ENCODE data around the gene RSPH6A.

Gene RSPH6A

GRCh38 chr19:45828523-45828922 is 13.4 kb upstream of the RSPH6A start:
- Histone ChIP-seq H2AFZ (ENCODE audit: low read length) (no peak overlapping the region), H3K9ac (ENCODE audit: low read depth, low read length, poor library complexity, severe bottlenecking) (no peak overlapping the region), H3K9me2 (replicated peaks; ENCODE audit: low read depth, low read length) (no peaks in the 10 kb centered on the region), H3K4me3 (ENCODE audit: low read length, poor library complexity, severe bottlenecking) (no peak overlapping the region), H3K9me3 (ENCODE audit: insufficient read depth, low read depth, low read length) (no peaks in the 10 kb centered on the region), H3K27me3 (ENCODE audit: insufficient read depth, low read length, poor library complexity, severe bottlenecking) (no peaks in the 10 kb centered on the region), H3K36me3 (ENCODE audit: insufficient read depth, low read length) (peaks cover 80% of the 10 kb centered on the region; the same call in 1 of the 2 replicates), H4K20me1 (ENCODE audit: insufficient read depth, low read length, poor library complexity, severe bottlenecking) (no peaks in the 10 kb centered on the region), H3F3A (ENCODE audit: low read depth) (no peaks in the 10 kb centered on the region), H3K4me1 (ENCODE audit: insufficient read depth, low read length, poor library complexity, severe bottlenecking) (no peaks in the 10 kb centered on the region), H3K4me2 (ENCODE audit: low read depth, low read length, poor library complexity, severe bottlenecking) (no peak overlapping the region), H3K79me2 (ENCODE audit: insufficient read depth, low read length) (no peaks in the 10 kb centered on the region)
- TF ChIP-seq CTCF (conservative IDR thresholded peaks at IDR 0.05; ENCODE audit: low read length): no peak
- no peak for TF ChIP-seq EZH2phosphoT487 (IDR thresholded peaks at IDR 0.05; ENCODE audit: borderline replicate concordance)

- H3K4me3 ChIP-seq (ENCODE audit: low read length, poor library complexity, severe bottlenecking): no peak overlapping the region
- peaks cover 87% of the 10 kb centered on the region; the same call in 1 of the 2 replicates for H3K36me3 ChIP-seq (ENCODE audit: insufficient read depth, low read length)
- no peaks in the 10 kb centered on the region for H3K27me3 ChIP-seq (ENCODE audit: insufficient read depth, low read length, poor library complexity, severe bottlenecking)
- no peaks in the 10 kb centered on the region for H3K79me2 ChIP-seq (ENCODE audit: insufficient read depth, low read length)
- H4K20me1 ChIP-seq (ENCODE audit: insufficient read depth, low read length, poor library complexity, severe bottlenecking): no peaks in the 10 kb centered on the region
- no peak overlapping the region for H3K9ac ChIP-seq (ENCODE audit: low read depth, low read length, poor library complexity, severe bottlenecking)
- TF ChIP-seq EZH2phosphoT487 (IDR thresholded peaks at IDR 0.05; ENCODE audit: borderline replicate concordance): no peak
- no peak for TF ChIP-seq CTCF (conservative IDR thresholded peaks at IDR 0.05; ENCODE audit: low read length)
- H2AFZ ChIP-seq (ENCODE audit: low read length): no peak overlapping the region
- H3K9me2 ChIP-seq (replicated peaks; ENCODE audit: low read depth, low read length): no peaks in the 10 kb centered on the region
- no peaks in the 10 kb centered on the region for H3K4me1 ChIP-seq (ENCODE audit: insufficient read depth, low read length, poor library complexity, severe bottlenecking)
- no peak overlapping the region for H3K4me2 ChIP-seq (ENCODE audit: low read depth, low read length, poor library complexity, severe bottlenecking)
- H3K9me3 ChIP-seq (ENCODE audit: insufficient read depth, low read depth, low read length): no peaks in the 10 kb centered on the region
- H3F3A ChIP-seq (ENCODE audit: low read depth): no peaks in the 10 kb centered on the region
Measured at GRCh38 chr19:45827459-45828093, 12.5 kb upstream of the RSPH6A start.

GRCh38 chr19:45826934-45827333 is 11.8 kb upstream of the RSPH6A start:
- peaks cover 84% of the 10 kb centered on the region; the same call in 1 of the 2 replicates for H3K36me3 ChIP-seq (ENCODE audit: insufficient read depth, low read length)
- no peaks in the 10 kb centered on the region for H3K4me1 ChIP-seq (ENCODE audit: insufficient read depth, low read length, poor library complexity, severe bottlenecking)
- no peak overlapping the region for H3K4me3 ChIP-seq (ENCODE audit: low read length, poor library complexity, severe bottlenecking)
- H2AFZ ChIP-seq (ENCODE audit: low read length): no peak overlapping the region
- no peaks in the 10 kb centered on the region for H3K79me2 ChIP-seq (ENCODE audit: insufficient read depth, low read length)
- no peak overlapping the region for H3K9ac ChIP-seq (ENCODE audit: low read depth, low read length, poor library complexity, severe bottlenecking)
- no peaks in the 10 kb centered on the region for H3F3A ChIP-seq (ENCODE audit: low read depth)
- H4K20me1 ChIP-seq (ENCODE audit: insufficient read depth, low read length, poor library complexity, severe bottlenecking): no peaks in the 10 kb centered on the region
- no peaks in the 10 kb centered on the region for H3K9me3 ChIP-seq (ENCODE audit: insufficient read depth, low read depth, low read length)
- no peak overlapping the region for H3K4me2 ChIP-seq (ENCODE audit: low read depth, low read length, poor library complexity, severe bottlenecking)
- TF ChIP-seq CTCF (conservative IDR thresholded peaks at IDR 0.05; ENCODE audit: low read length) (no peak), EZH2phosphoT487 (IDR thresholded peaks at IDR 0.05; ENCODE audit: borderline replicate concordance) (no peak)
- H3K27me3 ChIP-seq (ENCODE audit: insufficient read depth, low read length, poor library complexity, severe bottlenecking): no peaks in the 10 kb centered on the region
- H3K9me2 ChIP-seq (replicated peaks; ENCODE audit: low read depth, low read length): no peaks in the 10 kb centered on the region

Measured in Loucy (cell line).